ENCODE data around the gene GCSAML.
"Not testable (repeated sequence)": the region's sequence is repeated elsewhere in the genome, so short reads cannot be mapped to it uniquely, and the experiment has no call there.

GCSAML gene

GRCh38 chr1:247548769-247549182 is at the start of gene GCSAML:
TSS of gene GCSAML (plus strand) at chr1:247549134. CDS start at chr1:247549192, 58 bp downstream.
- no peak for DNase-seq (ENCODE audit: low read depth)

- DNase-seq (ENCODE audit: low read depth) = no peak
These were observed 48.1 kb upstream of the GCSAML start for GRCh38 chr1:247500865-247501264.

GRCh38 chr1:247506831-247507230 is 42.1 kb upstream of the GCSAML start:
- no peak for DNase-seq (ENCODE audit: low read depth)

- no peak for DNase-seq (ENCODE audit: low read depth)
These were observed 30.9 kb upstream of the GCSAML start for GRCh38 chr1:247517795-247518612.

- no peak for DNase-seq (ENCODE audit: low read depth)
These were observed 30.4 kb upstream of the GCSAML start for GRCh38 chr1:247518613-247518891.

GRCh38 chr1:247521886-247522285 is 27.0 kb upstream of the GCSAML start:
- DNase-seq (ENCODE audit: low read depth) = not testable (repeated sequence)

GRCh38 chr1:247528812-247529474 is 20.0 kb upstream of the GCSAML start:
- no peak for DNase-seq (ENCODE audit: low read depth)

- no peak for DNase-seq (ENCODE audit: low read depth)
These were observed 19.1 kb upstream of the GCSAML start for GRCh38 chr1:247529771-247530355.

GRCh38 chr1:247530785-247531184 is 18.1 kb upstream of the GCSAML start:
- DNase-seq (ENCODE audit: low read depth) = no peak

GRCh38 chr1:247531937-247532336 is 17.0 kb upstream of the GCSAML start:
- no peak for DNase-seq (ENCODE audit: low read depth)

GRCh38 chr1:247535402-247535801 is 13.5 kb upstream of the GCSAML start:
- DNase-seq (ENCODE audit: low read depth) = no peak

- no peak for DNase-seq (ENCODE audit: low read depth)
These were observed 12.6 kb upstream of the GCSAML start, which contains the start of gene OR2C3 for GRCh38 chr1:247536340-247536739. TSS of gene OR2C3 (minus strand) at chr1:247536440. CDS start at chr1:247532511, 3,929 bp downstream.

- no peak for DNase-seq (ENCODE audit: low read depth)
These were observed 10.4 kb upstream of the GCSAML start for GRCh38 chr1:247538561-247538960.

GRCh38 chr1:247539215-247539614 is 9.7 kb upstream of the GCSAML start:
- DNase-seq (ENCODE audit: low read depth) = no peak

- no peak for DNase-seq (ENCODE audit: low read depth)
These were observed 8.4 kb upstream of the GCSAML start for GRCh38 chr1:247540581-247540980.

GRCh38 chr1:247542811-247543210 is 6.1 kb upstream of the GCSAML start:
- no peak for DNase-seq (ENCODE audit: low read depth)

- DNase-seq (ENCODE audit: low read depth) = no peak
These were observed 842 bp upstream of the GCSAML start for GRCh38 chr1:247548092-247548491.

- DNase-seq (ENCODE audit: low read depth) = no peak
These were observed 2.8 kb downstream of the GCSAML start for GRCh38 chr1:247551721-247552120.

- DNase-seq (ENCODE audit: low read depth) = no peak
These were observed 3.3 kb downstream of the GCSAML start for GRCh38 chr1:247552231-247552630.

GRCh38 chr1:247557926-247558674 is 9.2 kb downstream of the GCSAML start:
- no peak for DNase-seq (ENCODE audit: low read depth)

- no peak for DNase-seq (ENCODE audit: low read depth)
These were observed 12.8 kb downstream of the GCSAML start for GRCh38 chr1:247561711-247562110.

- DNase-seq (ENCODE audit: low read depth) = no peak
These were observed 13.3 kb downstream of the GCSAML start for GRCh38 chr1:247562198-247562597.

All from activated gamma-delta T cell treated with anti-CD3 and anti-CD28 coated beads, Interleukin-2, amount 50 U/mL, for 16 hours (primary cell).